Smooth muscle cell (in vitro differentiated cells): ENCODE measurements around the gene INHA. TPM values are rescaled to one million over a fixed set of nuclear protein-coding genes. Genes with fewer than 3 reads are reported as not detected.

Experiments
- DNase-seq: peaks from one replicate; lab custom pipeline; 2025; ENCODE audit not compliant: unreplicated experiment; lab: John Stamatoyannopoulos, UW
- H2AFZ ChIP-seq: fragments of 200-600 bp; sonication (generic); 2 replicates; pipeline ENCODE4 v1.6.0; 2016; ENCODE audit warnings: antibody characterized with exemption, low read depth, mild to moderate bottlenecking
- H3F3A ChIP-seq: fragments of 200-600 bp; sonication (generic); 2 replicates; pipeline ENCODE4 v1.6.0; 2017; ENCODE audit warnings: antibody characterized with exemption, low read depth
- H3K27ac ChIP-seq: fragments of 200-600 bp; sonication (generic); 2 replicates; pipeline ENCODE4 v1.5.1; 2016; ENCODE audit warnings: low read depth, mild to moderate bottlenecking
- H3K27me3 ChIP-seq: fragments of 200-600 bp; sonication (generic); 2 replicates; pipeline ENCODE4 v1.6.1; 2016; ENCODE audit warnings: low read depth, mild to moderate bottlenecking
- H3K36me3 ChIP-seq: fragments of 200-600 bp; sonication (generic); 2 replicates; pipeline ENCODE4 v1.5.1; 2016; ENCODE audit warnings: low read depth
- H3K4me1 ChIP-seq: fragments of 200-600 bp; sonication (generic); 2 replicates; pipeline ENCODE4 v1.5.1; 2016; ENCODE audit warnings: low read depth
- H3K4me2 ChIP-seq: fragments of 200-600 bp; sonication (generic); 2 replicates; pipeline ENCODE4 v1.6.0; 2016; ENCODE audit warnings: mild to moderate bottlenecking
- H3K4me3 ChIP-seq: fragments of 200-600 bp; sonication (generic); 2 replicates; pipeline ENCODE4 v1.5.1; 2016; ENCODE audit warnings: mild to moderate bottlenecking
- H3K79me2 ChIP-seq: fragments of 200-600 bp; sonication (generic); 2 replicates; pipeline ENCODE4 v1.6.0; 2016; ENCODE audit warnings: low read depth, mild to moderate bottlenecking
- H3K9ac ChIP-seq: fragments of 200-600 bp; sonication (generic); 2 replicates; pipeline ENCODE4 v1.6.0; 2016; ENCODE audit warnings: low read depth
- H3K9me3 ChIP-seq: fragments of 200-600 bp; sonication (generic); replicated peaks from 2 replicates; pipeline ENCODE4 v1.5.1; 2016; ENCODE audit warnings: low read depth
- H4K20me1 ChIP-seq: fragments of 200-600 bp; sonication (generic); 2 replicates; pipeline ENCODE4 v1.6.0; 2016; ENCODE audit warnings: low read depth
- CTCF ChIP-seq: fragments of 200-600 bp; sonication (generic); IDR thresholded peaks from 2 replicates; pipeline ENCODE4 v1.5.1; 2017; ENCODE audit warnings: borderline replicate concordance, mild to moderate bottlenecking, antibody characterized with exemption; ENCODE audit not compliant: insufficient read depth, poor library complexity, severe bottlenecking
- WGBS: methylation state at CpG from one replicate; pipeline ENCODE4 v1.1.7; 2016; ENCODE audit warnings: low lambda C conversion rate; 5-methylcytosine and 5-hydroxymethylcytosine counted together
- polyA plus RNA-seq: library from polyadenylated mRNA; unstranded; fragments of >200 nt; fragmentation: Nextera tagmentation; extraction: Ambion mirVana; gene quantifications from 2 replicates; pipeline ENCODE4 v1.2.1, GENCODE V29; 2016
- total RNA-seq: library from RNA; depleted of rRNA; stranded (reverse); fragments of >200 nt; gene quantifications from 2 replicates; pipeline ENCODE4 v1.2.3, GENCODE V29; 2014

Gene INHA
- total and polyA plus RNA-seq, 2 experiments from 2014 or later = 4.0 to 4.3 TPM

- peak overlapping the region; percentile 50 for H3K27ac ChIP-seq
- peak overlapping the region; percentile 53 for H2AFZ ChIP-seq
- TF ChIP-seq CTCF = no peak
- H3K79me2 ChIP-seq = peaks cover 9% of the 10 kb centered on the region
- peak overlapping the region; percentile 69 for H3K9ac ChIP-seq
- H4K20me1 ChIP-seq = peaks cover 48% of the 10 kb centered on the region
- peaks cover 18% of the 10 kb centered on the region for H3K4me1 ChIP-seq
- WGBS = under 1% methylated on average over 58 of the region's 66 CpGs
- no peaks in the 10 kb centered on the region for H3K27me3 ChIP-seq
- H3K9me3 ChIP-seq = no peaks in the 10 kb centered on the region
- H3F3A ChIP-seq = no peaks in the 10 kb centered on the region
- peak overlapping the region; percentile 97 for H3K4me2 ChIP-seq
- peak overlapping the region; percentile 82 for H3K4me3 ChIP-seq
- DNase-seq = no peak
- no peaks in the 10 kb centered on the region for H3K36me3 ChIP-seq
These were observed 29.0 kb upstream of the INHA start for GRCh38 chr2:219542931-219543595.

GRCh38 chr2:219543596-219544358 lies 28.3 kb upstream of the INHA start, which contains the start of the genes CHPF and TMEM198:
Gene CHPF, minus strand, starts transcription at chr2:219543809. Its CDS starts 271 bp downstream, at chr2:219543538.
Gene TMEM198, plus strand, starts transcription at chr2:219544028. Its CDS starts 700 bp downstream, at chr2:219544728.
- Histone ChIP-seq H2AFZ (peak within 1 kb of the TSS; percentile 53), H3K27ac (peak within 1 kb of the TSS; percentile 50), H3K4me2 (peak within 1 kb of the TSS; percentile 97), H3K9me3 (no peaks in the 10 kb centered on the region), H3K4me3 (peak within 1 kb of the TSS; percentile 82), H3K36me3 (no peaks in the 10 kb centered on the region), H4K20me1 (peaks cover 41% of the 10 kb centered on the region), H3K4me1 (peaks cover 15% of the 10 kb centered on the region), H3K27me3 (no peaks in the 10 kb centered on the region), H3F3A (no peaks in the 10 kb centered on the region), H3K79me2 (peaks cover 9% of the 10 kb centered on the region), H3K9ac (peak within 1 kb of the TSS; percentile 69)
- no peak for TF ChIP-seq CTCF
- peak; percentile 94 for DNase-seq
- WGBS = under 1% methylated on average over 50 of the region's 75 CpGs

- Histone ChIP-seq H4K20me1 (peaks cover 33% of the 10 kb centered on the region), H3K27ac (no peak overlapping the region), H3K79me2 (peaks cover 9% of the 10 kb centered on the region), H3K4me3 (peak overlapping the region; percentile 82), H3K4me1 (peaks cover 15% of the 10 kb centered on the region), H3K36me3 (no peaks in the 10 kb centered on the region), H2AFZ (no peak overlapping the region), H3K9me3 (no peaks in the 10 kb centered on the region), H3K27me3 (no peaks in the 10 kb centered on the region), H3K4me2 (peak overlapping the region; percentile 97), H3F3A (no peaks in the 10 kb centered on the region), H3K9ac (no peak overlapping the region)
- 74% methylated on average over 9 of the region's 9 CpGs for WGBS
- no peak for DNase-seq
- no peak for TF ChIP-seq CTCF
These were observed 27.5 kb upstream of the INHA start for GRCh38 chr2:219544567-219544966.
